ENCODE measurements around the gene CIRBP. TPM values are rescaled to one million over a fixed set of nuclear protein-coding genes. Genes with fewer than 3 reads are reported as not detected.

Gene CIRBP
- total RNA-seq, 1 donor from 2014 or later, result 315 TPM

DNA sequence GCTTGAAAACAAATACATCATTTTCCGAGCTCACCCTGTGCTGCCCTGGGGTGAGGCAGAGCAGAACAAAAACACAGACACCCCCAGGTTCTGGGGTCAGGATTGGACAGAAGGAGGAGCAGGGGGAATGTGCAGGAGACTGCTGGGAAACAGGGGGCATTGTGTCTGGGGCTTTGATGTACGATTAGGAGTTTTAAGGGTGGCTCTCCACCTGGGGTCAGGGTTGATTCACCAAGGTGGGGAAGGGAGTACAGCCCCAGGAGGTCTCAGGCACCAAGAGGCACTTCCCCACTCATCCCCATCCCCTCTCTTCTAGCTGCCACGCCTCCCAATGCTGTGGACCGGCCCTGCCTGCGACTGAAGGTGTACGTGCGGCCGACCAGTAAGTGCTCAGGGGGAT, 29.1 kb downstream of the CIRBP start:
- H3K27ac Mint-ChIP-seq (ENCODE audit: unreplicated experiment), result no peak overlapping the region

DNA sequence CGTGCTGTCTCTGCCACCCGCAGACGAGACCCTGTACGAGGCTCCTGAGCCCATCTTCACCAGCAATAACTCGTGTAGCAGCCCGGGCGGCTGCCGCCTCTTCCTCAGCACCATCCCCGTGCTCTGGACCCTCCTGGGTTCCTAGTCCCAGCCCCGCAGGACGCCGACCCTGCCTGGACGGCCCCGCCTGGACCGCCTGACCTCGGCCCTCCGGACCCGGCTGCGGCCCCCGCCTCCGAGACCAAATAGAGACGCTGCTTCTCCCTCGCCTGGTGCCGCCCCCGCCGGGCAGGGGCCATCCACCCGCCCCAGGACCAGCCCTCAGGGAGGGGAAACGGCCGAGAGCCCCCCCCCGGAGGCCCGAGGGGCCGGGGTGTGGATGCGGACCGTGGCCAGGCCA, 30.7 kb downstream of the CIRBP start:
- Mint-ChIP-seq H3K27ac (ENCODE audit: unreplicated experiment) (no peak overlapping the region), H3K36me3 (ENCODE audit: low read depth, unreplicated experiment) (peaks cover 7% of the 10 kb centered on the region), H3K27me3 (ENCODE audit: unreplicated experiment) (peaks cover 3% of the 10 kb centered on the region), H3K4me1 (ENCODE audit: unreplicated experiment) (no peaks in the 10 kb centered on the region), H3K4me3 (ENCODE audit: unreplicated experiment) (no peak overlapping the region), H3K9me3 (ENCODE audit: unreplicated experiment) (no peaks in the 10 kb centered on the region)
- TF ChIP-seq, protein P1, sequence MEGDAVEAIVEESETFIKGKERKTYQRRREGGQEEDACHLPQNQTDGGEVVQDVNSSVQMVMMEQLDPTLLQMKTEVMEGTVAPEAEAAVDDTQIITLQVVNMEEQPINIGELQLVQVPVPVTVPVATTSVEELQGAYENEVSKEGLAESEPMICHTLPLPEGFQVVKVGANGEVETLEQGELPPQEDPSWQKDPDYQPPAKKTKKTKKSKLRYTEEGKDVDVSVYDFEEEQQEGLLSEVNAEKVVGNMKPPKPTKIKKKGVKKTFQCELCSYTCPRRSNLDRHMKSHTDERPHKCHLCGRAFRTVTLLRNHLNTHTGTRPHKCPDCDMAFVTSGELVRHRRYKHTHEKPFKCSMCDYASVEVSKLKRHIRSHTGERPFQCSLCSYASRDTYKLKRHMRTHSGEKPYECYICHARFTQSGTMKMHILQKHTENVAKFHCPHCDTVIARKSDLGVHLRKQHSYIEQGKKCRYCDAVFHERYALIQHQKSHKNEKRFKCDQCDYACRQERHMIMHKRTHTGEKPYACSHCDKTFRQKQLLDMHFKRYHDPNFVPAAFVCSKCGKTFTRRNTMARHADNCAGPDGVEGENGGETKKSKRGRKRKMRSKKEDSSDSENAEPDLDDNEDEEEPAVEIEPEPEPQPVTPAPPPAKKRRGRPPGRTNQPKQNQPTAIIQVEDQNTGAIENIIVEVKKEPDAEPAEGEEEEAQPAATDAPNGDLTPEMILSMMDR (IDR thresholded peaks at IDR 0.05; ENCODE audit: unreplicated experiment), result no peak
- no peak for DNase-seq (ENCODE audit: low spot score)

More for the DNA sequence above, 29.1 kb downstream of the CIRBP start:
- TF ChIP-seq, protein P1 (IDR thresholded peaks at IDR 0.05; ENCODE audit: unreplicated experiment), result no peak
- no peaks in the 10 kb centered on the region for H3K9me3 Mint-ChIP-seq (ENCODE audit: unreplicated experiment)
- H3K36me3 Mint-ChIP-seq (ENCODE audit: low read depth, unreplicated experiment), result peaks cover 7% of the 10 kb centered on the region
- H3K4me1 Mint-ChIP-seq (ENCODE audit: unreplicated experiment), result no peaks in the 10 kb centered on the region
- H3K27me3 Mint-ChIP-seq (ENCODE audit: unreplicated experiment), result peaks cover 3% of the 10 kb centered on the region
- H3K4me3 Mint-ChIP-seq (ENCODE audit: unreplicated experiment), result no peak overlapping the region
- no peak for DNase-seq (ENCODE audit: low spot score)

- Mint-ChIP-seq H3K27me3 (ENCODE audit: unreplicated experiment) (peaks cover 3% of the 10 kb centered on the region), H3K4me1 (ENCODE audit: unreplicated experiment) (no peaks in the 10 kb centered on the region), H3K27ac (ENCODE audit: unreplicated experiment) (no peak overlapping the region), H3K36me3 (ENCODE audit: low read depth, unreplicated experiment) (peaks cover 7% of the 10 kb centered on the region), H3K4me3 (ENCODE audit: unreplicated experiment) (peak overlapping the region; percentile 71), H3K9me3 (ENCODE audit: unreplicated experiment) (no peaks in the 10 kb centered on the region)
- DNase-seq (ENCODE audit: low spot score), result no peak
- TF ChIP-seq, protein P1 (IDR thresholded peaks at IDR 0.05; ENCODE audit: unreplicated experiment), result no peak
Measured at GRCh38 chr19:1300744-1301490, 31.8 kb downstream of the CIRBP start.

GRCh38 chr19:1302533-1303239, 33.6 kb downstream of the CIRBP start:
- Mint-ChIP-seq H3K27ac (ENCODE audit: unreplicated experiment) (no peak overlapping the region), H3K9me3 (ENCODE audit: unreplicated experiment) (no peaks in the 10 kb centered on the region), H3K27me3 (ENCODE audit: unreplicated experiment) (peaks cover 4% of the 10 kb centered on the region), H3K4me3 (ENCODE audit: unreplicated experiment) (no peak overlapping the region), H3K36me3 (ENCODE audit: low read depth, unreplicated experiment) (peaks cover 4% of the 10 kb centered on the region), H3K4me1 (ENCODE audit: unreplicated experiment) (no peaks in the 10 kb centered on the region)
- TF ChIP-seq, protein P1 (IDR thresholded peaks at IDR 0.05; ENCODE audit: unreplicated experiment), result no peak
- no peak for DNase-seq (ENCODE audit: low spot score)

All from endothelial cell (in vitro differentiated cells).